Esophagus squamous epithelium (tissue), 4 donors: ENCODE measurements around the gene RDH12.

Experiments used
- POLR2A ChIP-seq, 4 donors: fragments of 450-650 bp; IDR thresholded peaks; one replicate each; pipeline ENCODE4 v1.6.1; 2017; ENCODE audit warnings: antibody characterized with exemption in 4 of 4, mild to moderate bottlenecking in 4 of 4, moderate library complexity in 3 of 4
- TF ChIP-seq, protein P1 (sequence below), 6 experiments: fragments of 450-650 bp in 4 of 6; fragments of 200-600 bp in 2 of 6; sonication (generic) in 2 of 6; IDR thresholded peaks; one replicate each; pipeline ENCODE4 v1.5.1; 2016 to 2019; ENCODE audit warnings: antibody characterized with exemption in 6 of 6, mild to moderate bottlenecking in 4 of 6, moderate library complexity in 4 of 6

GRCh38 chr14:67652189-67652588 is 49.5 kb upstream of the RDH12 start:
- TF ChIP-seq POLR2A (IDR thresholded peaks at IDR 0.05) = no peak
- TF ChIP-seq, protein P1, sequence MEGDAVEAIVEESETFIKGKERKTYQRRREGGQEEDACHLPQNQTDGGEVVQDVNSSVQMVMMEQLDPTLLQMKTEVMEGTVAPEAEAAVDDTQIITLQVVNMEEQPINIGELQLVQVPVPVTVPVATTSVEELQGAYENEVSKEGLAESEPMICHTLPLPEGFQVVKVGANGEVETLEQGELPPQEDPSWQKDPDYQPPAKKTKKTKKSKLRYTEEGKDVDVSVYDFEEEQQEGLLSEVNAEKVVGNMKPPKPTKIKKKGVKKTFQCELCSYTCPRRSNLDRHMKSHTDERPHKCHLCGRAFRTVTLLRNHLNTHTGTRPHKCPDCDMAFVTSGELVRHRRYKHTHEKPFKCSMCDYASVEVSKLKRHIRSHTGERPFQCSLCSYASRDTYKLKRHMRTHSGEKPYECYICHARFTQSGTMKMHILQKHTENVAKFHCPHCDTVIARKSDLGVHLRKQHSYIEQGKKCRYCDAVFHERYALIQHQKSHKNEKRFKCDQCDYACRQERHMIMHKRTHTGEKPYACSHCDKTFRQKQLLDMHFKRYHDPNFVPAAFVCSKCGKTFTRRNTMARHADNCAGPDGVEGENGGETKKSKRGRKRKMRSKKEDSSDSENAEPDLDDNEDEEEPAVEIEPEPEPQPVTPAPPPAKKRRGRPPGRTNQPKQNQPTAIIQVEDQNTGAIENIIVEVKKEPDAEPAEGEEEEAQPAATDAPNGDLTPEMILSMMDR (IDR thresholded peaks at IDR 0.05) = no peak
